Panc1 (cell line): ENCODE results near the gene TSPAN17.

ENCODE experiments used
- CTCF ChIP-seq: fragments of 450-650 bp; IDR thresholded peaks from 2 replicates; pipeline ENCODE4 v1.5.1; 2017; ENCODE audit warnings: mild to moderate bottlenecking
- POLR2AphosphoS5 ChIP-seq: IDR thresholded peaks from 2 replicates; pipeline ENCODE4 v1.6.1; 2012; ENCODE audit warnings: mild to moderate bottlenecking, low read depth, low read length, moderate library complexity
- REST ChIP-seq, 2 experiments: IDR thresholded peaks; 2 replicates each; pipeline ENCODE4 v1.6.1; 2011 to 2012; ENCODE audit warnings: low read depth in 2 of 2, control low read depth in 1 of 2, low read length in 1 of 2, mild to moderate bottlenecking in 1 of 2, moderate library complexity in 1 of 2; ENCODE audit not compliant: insufficient read depth in 1 of 2

GRCh38 chr5:176685010-176685409 is 37.7 kb downstream of the TSPAN17 start:
- TF ChIP-seq POLR2AphosphoS5: no peak
- TF ChIP-seq CTCF: no peak
- TF ChIP-seq REST (IDR thresholded peaks at IDR 0.05; ENCODE audit: insufficient read depth in 1 of 2, low read depth in 2 of 2, low read length in 1 of 2): no peak
